ELR (cell line): Measurements from ENCODE around the gene SELENBP1.
A peak's percentile ranks its signal among the peaks of the same experiment; 100 is the strongest.
"Not testable (repeated sequence)": the region's sequence is repeated elsewhere in the genome, so short reads cannot be mapped to it uniquely, and the experiment has no call there.

Experiments
- DNase-seq: peaks from one replicate; pipeline ENCODE4 v3.0.0-alpha.2; 2015; ENCODE audit warnings: low read depth

Gene SELENBP1

DNA sequence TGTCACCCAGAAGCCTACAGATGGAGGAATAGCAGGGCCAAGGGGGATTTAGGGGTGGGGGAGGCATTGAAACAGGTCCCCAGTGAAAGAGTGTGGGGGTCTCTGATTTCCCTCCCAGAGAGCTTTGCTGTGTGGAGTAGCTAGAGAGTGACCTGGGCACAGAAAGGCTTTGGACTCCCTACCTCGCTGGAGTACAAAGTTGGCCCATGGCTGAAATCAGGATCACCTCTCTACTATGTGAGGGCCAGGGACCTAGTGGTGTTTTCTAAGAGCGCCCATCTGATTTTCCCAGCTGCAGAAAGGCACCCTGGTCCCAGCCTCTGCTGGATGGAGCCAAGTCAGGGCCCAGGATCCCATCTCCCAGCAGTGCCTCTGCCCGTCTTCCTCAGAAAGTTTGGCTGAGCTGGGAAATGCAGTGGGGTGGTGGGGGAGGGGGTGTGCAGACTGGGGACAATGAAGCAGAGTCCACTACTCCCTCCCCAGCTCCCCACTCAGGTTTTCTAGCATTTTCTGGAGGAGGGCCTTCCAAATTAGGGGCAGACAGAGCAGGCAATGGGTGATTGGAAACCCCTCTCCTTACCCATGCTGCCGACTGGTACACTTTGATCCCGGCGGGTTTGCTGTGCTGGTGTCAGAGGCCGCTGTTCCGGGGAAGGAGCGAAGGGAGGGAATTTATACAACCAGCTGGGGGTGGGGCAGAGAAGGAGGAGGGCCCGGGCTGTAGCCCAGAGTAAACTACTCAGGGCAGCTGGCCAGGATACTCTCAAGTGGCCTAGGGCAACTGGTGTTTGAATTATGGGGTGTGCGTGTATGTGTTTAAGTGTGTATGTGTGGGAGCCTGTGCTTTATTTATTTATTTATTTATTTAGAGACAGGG lies at the start of gene SELENBP1:
Gene SELENBP1 (minus strand): TSS at position 648 of the 877 bp plus-strand sequence. CDS start 64 bp downstream, at position 584.
- DNase-seq: peak; percentile 54

DNA sequence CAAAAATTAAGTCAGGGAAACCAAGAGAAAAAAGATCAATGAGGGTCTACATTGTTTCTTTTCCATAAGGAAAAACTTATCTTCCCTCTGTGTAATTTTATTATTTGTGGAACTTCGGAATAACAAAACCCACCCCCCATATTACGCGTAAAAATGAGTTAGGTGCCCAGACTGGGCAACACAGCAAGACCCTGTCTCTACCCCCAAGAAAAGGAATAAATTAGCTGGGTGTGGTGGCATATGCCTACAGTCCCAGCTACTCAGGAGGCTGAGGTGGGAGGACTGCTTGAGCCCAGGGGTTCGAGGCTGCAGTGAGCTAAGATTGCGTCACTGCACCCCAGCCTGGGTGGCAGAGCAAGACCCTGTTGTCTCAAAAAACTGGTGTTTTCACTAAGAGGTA lies 47.3 kb upstream of the SELENBP1 start:
- no peak for DNase-seq

DNA sequence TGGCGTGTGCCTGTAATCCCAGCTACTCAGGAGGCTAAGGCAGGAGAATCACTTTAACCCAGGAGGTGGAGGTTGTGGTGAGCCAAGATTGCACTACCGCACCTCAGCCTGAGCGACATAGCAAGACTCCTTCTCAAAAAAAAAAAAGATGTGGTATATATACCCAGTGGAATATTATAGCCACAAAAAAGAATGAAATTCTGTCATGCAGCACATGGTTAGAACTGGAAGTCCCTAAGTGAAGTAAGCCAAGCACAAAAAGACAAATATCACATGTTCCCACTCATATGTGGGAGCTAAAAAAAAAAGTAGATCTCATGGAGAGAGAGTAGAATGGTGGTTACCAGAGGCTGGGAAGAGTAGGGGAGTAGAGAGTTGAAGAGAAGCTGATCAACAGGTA lies 45.6 kb upstream of the SELENBP1 start:
- DNase-seq: no peak

DNA sequence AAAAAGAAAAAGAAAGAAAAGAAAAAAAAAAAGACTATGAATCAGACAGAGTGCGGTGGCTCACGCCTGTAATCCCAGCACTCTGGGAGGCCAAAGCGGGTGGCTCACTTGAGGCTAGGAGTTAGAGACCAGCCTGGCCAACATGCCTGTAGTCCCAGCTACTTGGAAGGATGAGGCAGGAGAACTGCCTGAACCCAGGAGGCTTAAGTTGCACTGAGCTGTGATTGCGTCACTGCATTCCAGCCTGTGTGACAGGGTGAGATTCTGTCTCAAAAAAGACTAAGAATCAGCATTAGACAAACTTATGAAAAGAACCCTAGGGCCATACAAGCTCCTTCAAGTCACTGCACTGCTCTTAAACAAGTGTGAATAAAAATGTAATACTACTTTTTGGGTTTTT lies 43.7 kb upstream of the SELENBP1 start:
- peak; percentile 60 for DNase-seq

DNA sequence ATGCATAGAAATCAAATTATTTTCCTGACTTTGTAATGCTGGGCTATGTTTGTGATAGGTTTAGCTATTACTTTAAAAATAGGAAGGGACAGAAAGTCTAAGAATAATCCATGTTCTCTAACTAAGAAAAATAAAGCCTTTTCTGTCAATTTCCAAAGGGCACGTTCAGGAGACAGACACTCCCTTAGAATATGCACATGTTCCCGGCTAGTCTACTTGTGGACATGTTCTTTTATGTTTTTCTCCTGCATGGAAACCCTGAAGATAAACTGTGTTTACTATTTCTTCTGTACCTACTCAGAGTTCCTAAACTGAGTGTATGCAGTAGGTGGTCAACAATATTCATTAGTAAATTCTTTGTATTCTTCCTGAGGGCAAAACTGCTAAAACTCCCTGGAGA lies 39.4 kb upstream of the SELENBP1 start:
- DNase-seq: no peak

DNA sequence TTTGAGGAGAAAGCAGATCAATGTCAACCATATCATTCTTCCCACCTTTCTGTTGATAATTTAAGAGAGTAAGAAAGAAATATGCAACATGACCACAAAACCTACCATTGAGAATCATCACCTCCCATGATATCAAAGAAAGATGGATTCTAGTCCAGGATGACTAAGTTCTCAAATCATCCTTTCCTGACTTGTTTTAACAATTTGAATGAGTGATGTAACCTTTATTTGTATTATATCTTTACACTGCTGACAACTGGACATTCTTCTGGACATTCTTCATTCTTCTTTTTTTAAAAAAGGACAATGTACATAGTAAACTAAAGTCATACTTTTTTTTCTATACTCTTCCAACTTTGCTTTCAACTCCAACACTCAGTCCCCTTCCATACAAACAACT lies 36.4 kb upstream of the SELENBP1 start:
- peak; percentile 9 for DNase-seq

DNA sequence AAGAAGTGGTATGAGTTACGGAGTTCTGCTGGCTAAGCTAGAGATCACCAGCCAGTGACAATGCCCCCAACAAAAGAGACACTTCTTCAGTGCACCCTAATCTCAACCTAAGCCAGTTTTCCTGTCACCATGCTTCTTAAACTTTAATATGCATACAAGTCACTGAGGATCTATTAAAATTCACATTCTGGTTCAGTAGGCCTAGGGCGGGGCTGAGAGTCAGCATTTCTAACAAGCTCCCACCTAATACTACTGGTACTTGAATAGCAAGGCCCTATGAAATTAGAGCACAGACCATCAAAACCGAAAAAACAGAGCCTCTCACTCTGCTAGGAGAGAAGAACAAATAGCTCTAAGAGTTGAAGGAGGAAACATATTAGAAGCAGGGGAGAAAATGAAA lies 34.8 kb upstream of the SELENBP1 start:
- DNase-seq: no peak

DNA sequence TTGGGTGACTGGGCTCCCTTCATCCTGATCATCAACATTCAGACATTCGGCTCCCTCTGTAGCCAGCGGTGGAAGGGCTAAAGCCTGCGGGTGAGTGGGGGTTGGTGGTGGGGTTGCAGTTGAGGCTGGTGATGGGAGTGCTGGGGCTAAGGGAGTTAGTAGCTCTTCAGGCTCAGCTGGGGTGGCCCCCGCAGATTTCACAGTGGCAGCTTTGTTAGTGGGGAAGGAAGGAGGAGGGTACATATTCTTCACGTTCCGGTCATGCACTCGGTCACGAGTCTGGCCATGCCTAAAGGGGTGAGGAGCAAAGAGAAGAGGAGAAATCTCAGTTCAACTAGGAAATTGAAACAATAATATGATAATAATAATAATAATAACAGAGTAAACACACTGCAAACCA lies 33.7 kb upstream of the SELENBP1 start:
- no peak for DNase-seq

DNA sequence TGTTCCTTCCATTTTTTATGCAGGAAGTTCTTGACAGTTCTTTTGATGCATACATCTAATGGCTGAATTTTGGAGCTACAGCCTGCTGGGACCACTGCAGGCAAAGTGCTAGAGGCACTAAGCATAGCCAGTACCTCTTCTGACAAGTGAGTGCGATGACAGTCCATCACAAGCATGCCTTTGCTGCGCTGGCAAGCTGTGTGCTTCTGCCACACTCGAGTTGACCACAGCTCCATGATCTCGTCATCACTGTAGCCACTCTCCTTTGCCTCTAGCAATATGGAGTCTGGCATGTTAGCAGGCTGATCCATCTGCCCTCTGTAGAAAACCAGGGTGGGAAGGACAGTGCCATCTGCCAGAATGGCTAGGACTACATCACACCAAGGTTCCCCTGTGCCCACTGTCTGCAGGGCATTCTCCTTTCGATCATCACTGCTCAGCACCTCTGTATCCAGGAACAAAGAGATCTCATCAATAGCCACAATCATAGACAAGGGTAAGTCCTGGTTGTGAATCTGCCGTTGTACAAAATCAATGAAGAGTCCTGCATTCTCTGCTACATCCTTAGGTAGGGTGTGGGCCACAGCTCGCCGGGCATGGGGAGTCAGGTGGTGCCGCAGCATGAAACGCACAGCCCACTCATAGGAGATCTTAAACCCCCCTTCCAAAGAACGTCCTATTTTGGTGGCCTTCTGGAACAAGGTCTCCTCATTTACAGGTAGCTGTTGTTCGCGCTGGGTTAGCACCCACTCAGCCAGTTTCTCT lies 32.9 kb upstream of the SELENBP1 start:
- no peak for DNase-seq

DNA sequence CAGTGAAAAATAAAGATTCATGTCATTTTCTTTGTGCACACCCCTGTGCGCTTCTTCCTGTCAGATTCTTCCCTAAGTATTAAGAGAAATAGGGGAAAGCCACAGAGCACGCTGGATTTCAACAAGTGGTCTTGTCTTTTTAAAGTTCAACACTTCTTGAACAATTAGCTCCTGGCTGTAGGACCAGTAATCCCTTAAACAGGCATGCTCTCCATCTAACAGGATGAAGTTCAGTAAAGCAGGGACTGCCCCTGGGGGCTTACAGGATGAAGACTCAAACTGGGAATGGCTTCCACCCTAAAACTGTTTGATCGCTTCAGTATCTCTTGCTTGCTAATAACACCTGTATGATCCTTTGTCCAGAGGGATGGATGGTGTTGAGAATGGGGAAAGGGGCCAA lies 31.1 kb upstream of the SELENBP1 start:
- DNase-seq: no peak

DNA sequence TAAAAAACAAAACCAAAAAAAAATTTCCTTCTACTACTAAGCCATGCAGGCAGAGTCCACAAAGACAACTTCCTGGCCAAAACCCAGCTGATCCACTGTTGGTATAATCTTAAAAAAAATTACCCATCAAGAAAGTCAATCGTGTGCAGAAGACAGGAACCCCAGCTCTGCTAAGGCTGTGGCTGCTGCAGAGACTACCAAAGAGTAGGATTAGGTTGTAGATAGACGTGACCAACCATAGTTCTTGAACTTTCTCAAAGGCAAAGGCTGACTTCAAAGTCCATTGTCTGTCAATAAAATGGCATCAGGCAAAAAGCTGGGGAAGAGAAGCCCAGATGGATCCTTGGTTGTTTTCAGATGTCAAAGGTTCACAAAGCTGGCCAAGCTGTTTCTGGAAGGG lies 30.3 kb upstream of the SELENBP1 start:
- no peak for DNase-seq

DNA sequence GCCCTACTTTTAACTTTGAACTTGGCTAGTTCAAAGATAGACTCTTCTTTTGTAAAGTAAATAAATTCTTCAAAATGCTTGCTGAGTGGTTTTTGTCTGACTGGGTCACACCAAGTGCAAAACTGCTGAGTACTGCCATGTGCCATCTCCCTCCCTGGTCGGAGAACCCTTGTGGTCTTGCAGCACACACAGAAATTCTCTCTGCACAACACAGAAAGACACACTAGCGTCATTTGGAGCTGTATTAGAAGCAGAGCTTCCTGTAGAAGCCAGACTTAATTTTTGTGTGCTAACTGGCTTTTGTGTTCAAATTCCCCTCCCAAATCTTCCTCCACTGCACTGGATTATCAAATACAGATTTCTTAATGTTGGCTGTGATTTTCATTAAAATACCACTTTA lies 29.4 kb upstream of the SELENBP1 start:
- DNase-seq: no peak

DNA sequence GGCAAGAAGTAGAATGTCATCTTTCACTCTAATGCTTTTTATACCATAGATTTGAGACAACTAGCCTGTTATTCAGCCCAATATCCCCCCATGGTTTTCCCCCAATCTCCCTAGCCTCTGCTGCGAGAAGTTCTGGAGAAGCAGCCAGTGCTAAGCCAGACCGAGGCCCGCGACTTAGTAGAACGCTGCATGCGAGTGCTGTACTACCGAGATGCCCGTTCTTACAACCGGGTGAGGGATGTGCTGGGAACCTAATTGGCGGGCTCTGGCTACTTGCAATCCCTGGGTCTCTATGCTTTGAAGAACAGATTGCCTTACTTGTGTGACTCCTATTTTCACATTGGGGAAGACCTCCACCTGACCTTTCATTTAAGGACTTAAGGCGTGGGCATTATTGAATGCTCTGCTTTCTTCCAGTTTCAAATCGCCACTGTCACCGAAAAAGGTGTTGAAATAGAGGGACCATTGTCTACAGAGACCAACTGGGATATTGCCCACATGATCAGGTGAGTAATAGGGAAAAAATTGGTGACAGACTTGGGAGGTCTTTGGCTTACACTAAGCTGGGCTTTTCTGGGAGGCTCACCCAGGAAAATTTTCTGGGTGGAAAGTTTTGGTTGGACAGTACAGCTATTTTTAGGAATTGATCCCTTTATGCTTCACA lies 28.8 kb upstream of the SELENBP1 start:
- peak; percentile 52 for DNase-seq

DNA sequence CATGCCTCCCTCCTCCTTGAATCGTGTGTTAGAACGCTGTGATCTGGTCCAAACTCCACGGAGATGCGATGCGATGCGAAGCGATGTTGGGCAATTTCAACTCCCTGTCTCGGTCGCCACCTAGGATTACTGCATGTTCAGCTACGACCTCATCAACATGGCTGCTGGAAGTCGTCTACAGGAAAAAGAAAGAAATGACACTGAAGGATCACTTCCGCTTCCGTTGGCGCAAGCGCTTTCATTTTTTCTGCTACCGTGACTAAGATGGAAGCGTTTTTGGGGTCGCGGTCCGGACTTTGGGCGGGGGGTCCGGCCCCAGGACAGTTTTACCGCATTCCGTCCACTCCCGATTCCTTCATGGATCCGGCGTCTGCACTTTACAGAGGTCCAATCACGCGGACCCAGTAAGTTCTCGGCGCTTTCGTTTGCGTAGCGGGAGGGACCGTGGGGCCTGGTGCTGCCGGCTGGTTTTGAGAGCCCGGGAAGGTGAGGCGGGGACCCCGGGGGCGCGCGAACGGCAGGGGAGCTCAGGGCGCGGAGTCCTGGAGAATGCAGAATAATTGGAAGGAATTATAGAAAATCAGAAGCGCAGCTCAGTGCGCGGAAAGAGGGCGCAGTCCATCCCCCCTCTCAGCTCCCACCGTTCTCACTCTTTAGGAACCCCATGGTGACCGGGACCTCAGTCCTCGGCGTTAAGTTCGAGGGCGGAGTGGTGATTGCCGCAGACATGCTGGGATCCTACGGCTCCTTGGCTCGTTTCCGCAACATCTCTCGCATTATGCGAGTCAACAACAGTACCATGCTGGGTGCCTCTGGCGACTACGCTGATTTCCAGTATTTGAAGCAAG lies 27.0 kb upstream of the SELENBP1 start, which contains the start of gene PSMB4:
Gene PSMB4 (plus strand): TSS at position 250 of the 848 bp plus-strand sequence. CDS start 15 bp downstream, at position 265.
- peak; percentile 95 for DNase-seq

DNA sequence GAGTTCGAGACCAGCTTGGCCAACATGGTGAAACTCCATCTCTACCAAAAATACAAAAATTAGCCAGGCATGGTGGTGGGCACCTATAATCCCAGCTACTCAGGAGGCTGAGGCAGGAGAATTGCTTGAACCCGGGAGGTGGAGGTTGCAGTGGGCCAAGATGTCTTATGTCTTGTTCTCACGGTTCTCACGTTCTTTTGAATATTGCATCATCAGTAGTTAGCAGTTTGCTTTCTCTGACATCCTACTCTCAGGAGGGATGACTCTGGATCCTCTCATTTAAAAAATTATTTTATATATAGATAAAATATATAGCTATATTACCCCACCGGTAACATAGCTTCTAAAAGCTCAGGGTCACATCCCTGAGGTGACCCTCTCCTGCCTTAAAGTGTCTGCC lies 23.8 kb upstream of the SELENBP1 start:
- DNase-seq: not testable (repeated sequence)

DNA sequence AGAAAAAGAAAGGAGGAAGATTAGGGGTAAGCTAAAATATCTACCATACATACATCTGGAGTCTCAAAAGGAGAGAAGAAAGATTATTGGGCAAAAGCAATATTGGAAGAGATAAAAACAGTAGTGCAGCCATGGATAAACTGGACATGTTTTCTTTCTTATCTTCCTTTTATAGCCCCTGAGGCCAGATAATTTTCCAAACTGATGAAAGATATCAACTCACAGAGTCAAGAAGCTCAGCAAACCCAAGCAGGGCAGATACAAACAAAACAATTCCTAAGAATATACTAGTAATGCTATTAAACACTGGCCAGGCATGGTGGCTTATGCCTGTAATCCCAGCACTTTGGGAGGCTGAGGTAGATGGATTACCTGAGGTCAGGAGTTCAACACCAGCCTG lies 21.1 kb upstream of the SELENBP1 start:
- DNase-seq: no peak

DNA sequence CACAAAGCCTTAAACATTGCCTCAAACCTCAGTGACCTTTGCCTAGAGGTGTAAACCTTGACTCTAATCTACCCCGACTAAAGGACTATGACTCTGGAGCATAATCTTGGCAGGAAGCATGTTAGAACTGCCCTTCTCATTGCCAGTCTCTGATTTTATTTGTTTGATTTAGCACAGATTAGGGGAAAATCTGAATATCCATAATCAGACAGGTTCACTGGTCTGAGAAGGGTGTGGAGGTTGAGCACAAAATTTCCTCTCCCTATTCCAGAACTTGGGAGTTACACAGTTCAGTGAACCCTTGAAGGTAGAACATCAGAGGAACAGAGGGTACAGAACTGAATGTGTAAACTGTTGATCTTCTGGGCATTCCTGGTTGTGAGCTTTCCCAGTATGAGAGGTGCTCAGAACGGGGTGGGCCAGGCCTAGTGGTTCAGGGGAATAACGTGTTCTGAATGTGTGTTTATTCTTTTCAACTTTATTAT lies 18.6 kb upstream of the SELENBP1 start:
- DNase-seq: no peak

DNA sequence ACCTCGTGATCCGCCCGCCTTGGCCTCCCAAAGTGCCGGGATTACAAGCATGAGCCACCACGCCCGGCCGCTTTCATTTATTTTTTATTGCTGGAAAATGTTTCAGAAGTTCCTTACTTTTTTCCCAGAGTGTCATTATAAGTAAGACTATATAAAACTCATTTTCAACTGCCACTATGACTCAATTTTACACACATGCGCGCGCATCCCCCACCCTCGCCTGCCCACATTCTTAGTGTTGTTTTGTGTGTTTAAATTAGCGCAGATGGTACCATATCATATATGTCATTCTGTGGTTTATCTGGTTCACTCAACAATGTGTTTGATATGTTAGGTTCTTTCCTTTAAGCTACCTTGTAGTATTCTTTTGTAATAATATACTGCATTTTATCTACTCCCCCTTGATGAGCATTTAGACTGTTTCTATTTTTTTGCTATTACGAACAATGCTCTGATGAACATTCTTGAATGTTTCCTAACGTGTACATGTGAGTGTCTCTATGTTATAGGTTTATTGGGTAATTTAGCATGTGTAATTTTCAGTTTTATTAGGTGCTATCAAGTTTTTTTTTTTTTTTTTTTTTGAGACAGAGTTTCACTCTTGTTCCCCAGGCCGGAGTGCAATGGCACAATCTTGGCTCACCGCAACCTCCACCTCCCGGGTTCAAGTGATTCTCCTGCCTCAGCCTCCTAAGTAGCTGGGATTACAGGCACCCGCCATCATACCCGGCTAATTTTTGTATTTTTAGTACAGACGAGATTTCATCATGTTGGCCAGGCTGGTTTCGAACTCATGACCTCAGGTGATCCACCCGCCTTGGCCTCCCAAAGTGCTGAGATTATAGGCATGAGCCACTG lies 17.9 kb upstream of the SELENBP1 start:
- not testable (repeated sequence) for DNase-seq

DNA sequence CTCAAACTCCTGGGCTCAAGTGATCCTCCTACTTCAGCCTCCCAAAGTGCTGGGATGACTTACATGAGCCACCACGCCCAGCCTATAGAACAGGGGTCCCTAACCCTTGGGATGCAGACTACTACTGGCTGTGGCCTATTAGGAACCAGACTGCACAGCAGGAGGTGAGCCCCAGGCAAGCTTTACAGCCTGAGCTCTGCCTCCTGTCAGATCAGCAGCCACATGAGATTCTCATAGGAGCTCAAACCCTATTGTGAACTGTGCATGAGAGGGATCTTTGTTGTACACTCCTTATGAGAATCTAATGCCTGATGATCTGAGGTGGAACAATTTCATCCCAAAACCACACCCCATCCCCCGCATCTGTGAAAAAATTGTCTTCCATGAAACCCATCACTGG lies 13.5 kb upstream of the SELENBP1 start:
- DNase-seq: no peak

DNA sequence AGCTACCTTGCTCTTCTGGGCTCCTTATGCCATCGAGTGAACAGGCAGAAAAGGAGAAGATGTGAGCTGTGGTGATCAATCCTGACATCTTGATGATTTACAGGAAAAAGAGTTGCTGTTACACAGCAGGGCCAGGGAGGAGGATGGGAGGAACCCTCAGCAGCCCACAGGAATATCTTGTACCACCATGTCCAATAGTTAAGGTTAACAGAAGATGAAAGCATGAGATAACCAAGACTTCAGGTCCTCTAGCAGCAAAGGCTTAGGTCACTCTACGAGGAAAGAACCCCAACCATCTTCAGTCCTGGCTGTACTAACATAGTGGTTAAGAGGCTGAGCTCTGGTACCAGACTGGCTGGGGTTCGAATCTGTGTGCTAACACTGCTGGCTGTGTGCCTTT lies 12.1 kb upstream of the SELENBP1 start:
- no peak for DNase-seq
